AG08396 (cell line): Measurements from ENCODE around the gene SIGLEC15.
A peak's percentile ranks its signal among the peaks of the same experiment; 100 is the strongest.
"Not testable (repeated sequence)": the region's sequence is repeated elsewhere in the genome, so short reads cannot be mapped to it uniquely, and the experiment has no call there.

ENCODE experiments used
- DNase-seq: peaks from one replicate; pipeline ENCODE4 v3.0.0; 2012; ENCODE audit warnings: low spot score, mixed read lengths

The SIGLEC15 gene

DNA sequence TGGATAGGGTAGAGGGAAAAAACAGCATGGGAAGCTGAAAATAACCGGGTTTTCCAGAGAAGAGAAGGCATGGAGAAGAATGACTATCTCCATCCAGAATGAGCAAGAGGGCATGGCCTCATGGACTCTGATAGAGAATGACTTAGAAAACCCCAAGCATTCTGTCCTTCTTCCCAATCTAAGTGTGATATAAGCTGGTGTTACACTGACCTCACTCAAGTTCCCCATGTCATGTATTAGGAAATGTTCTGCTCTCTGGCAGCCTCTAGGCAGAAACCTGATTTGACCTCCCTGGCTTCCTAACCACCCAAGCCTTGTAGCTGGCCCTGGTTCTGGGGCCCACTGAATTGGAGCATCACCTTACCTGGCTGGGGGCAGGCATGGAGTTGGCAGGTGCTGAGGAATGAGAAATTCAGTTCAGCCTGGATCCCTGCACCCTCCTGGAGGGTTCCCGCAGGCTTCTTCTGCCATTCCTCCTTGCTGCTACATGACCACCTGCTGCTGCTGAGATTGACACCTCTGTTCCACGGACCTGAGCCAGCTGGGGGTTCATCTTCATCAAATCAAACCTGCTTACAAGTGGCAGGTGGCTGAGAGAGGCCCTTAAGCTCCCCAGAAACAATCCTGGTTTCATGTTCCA is 5.2 kb upstream of the SIGLEC15 start:
- DNase-seq: no peak

GRCh38 chr18:45821026-45821425 is 4.4 kb upstream of the SIGLEC15 start:
- DNase-seq: no peak

DNA sequence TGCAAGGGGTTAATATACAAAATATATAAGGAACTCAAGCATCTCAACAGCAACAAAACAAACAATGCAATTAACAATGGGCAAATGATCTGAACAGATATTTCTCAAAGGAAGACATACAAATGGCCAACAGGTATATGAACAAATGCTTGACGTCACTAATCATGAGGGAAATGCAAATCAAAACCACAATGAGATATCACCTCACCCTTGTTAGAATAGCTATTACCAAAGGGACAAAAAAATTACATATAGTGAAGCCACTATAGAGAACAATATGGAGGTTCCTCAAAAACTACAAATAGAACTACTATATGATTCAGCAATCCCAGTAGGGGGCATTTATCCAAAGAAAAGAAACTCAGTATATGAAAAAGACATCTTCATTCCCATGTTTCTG is 3.8 kb upstream of the SIGLEC15 start:
- DNase-seq: no peak

DNA sequence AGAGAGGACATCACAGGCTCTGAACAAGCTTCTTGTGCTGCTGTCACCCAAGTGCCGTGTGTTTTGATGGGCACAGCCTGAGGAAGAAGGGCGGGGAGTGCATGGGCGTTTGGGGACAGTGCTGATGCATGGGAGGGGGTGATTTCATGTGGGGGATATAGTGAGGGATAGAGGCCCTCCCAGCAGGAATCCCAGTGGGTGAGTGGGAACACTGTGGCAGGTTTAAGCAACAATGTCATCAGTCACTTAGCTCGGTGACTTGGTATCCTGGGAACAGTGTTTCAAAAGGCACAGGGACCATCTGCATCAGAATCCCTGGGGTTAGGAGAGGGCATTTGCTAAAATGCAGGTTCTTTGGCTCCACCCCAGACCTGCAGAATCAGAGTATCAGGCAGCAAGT is 609 bp downstream of the SIGLEC15 start:
- DNase-seq: no peak

DNA sequence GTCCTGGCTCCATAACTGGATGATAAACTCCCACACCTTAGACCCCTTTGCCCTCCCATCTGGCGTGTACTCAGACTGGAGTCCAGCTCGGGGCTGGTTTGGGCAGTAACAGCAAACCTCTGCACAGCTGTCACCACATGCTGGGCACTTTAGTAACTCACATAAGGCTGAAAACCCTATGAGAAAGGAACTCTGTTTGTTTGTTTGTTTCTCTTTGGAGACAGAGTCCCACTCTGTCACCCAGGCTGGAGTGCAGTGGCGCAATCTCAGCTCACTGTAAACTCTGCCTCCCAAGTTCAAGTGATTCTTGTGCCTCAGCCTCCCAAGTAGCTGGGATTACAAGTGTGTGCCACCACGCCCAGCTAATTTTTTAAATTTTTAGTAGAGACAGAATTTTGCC is 1.2 kb downstream of the SIGLEC15 start:
- DNase-seq: not testable (repeated sequence)

DNA sequence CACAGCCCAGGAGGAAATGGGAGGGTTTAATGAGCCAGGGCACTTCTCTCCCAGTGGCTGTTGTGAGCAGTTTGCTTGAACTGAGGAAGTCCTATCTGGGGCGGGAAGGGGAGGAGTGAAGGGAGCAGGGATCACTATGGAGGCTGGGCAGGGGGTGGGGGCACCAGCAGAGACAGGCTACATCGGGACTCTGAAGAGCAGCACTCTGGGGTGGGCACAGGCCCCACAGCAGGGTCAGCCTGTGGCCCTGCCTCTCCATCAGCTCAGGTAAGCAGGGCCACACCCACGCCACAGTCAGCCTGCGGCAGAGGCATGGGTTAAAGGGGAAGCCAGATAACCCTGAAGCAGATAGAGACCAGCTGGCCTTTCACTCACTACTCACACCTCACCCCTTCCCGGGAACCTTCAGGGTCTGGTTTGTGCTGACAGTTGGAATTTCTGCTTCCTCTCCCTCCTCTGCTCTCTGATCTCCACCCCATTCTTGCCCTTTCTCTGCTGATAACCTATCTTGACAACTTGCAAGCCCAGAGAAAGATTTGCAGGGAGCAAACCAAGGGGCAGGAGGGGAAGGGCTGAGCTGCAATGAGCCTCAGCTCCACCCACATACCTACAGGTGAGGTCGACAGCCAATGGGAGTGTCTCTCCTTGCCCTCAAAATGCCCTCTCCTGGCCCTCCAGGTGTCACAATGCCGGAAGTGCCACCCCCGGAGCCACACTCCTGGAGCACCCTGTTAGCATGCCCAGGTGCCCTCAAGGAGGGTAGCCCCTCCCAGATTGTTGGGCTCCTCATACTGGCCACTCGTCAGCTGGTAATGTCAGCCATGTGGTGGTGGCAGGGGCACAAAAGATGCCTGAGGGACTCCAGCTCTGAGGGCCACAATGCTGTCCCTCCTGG is 3.7 kb downstream of the SIGLEC15 start:
- no peak for DNase-seq

- no peak for DNase-seq
These were observed 4.4 kb downstream of the SIGLEC15 start for GRCh38 chr18:45829855-45830254.

DNA sequence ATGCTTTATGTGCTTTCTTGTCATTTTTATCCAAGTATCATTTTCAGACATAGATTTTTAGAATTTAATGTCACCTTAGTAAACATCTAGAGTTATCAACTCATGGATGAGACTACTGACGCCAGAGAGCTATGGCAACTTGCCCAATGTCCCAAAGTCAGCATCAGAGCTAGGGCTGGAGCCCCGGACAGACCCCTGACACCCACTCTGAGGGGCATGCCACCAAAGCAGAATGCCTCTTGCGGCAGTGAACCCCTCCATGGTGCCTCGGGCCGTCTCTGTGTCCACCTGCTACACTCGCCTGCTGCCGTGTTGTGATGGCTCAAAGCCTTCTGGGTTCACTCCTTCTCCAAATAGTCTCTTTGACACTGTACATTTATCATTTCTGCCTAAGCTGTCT is 5.4 kb downstream of the SIGLEC15 start:
- no peak for DNase-seq

DNA sequence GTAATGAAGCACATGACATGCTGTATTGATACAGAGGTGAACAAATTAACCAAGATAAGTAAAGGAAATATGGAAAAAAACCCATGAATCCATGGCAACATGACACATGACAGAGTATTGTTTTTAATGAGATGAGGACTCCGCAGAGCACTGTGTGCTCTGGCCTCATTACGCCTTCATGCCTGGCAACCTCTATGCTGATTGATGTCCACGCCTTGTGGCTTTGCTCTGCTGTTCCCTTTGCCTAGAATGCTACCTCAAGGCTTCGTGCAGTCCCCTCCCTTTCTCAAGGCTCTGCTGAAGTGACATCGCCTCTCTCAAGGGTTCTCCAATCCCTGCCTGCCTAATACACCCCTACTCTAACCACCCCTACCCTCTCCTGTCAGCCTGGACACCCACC is 8.4 kb downstream of the SIGLEC15 start:
- no peak for DNase-seq

DNA sequence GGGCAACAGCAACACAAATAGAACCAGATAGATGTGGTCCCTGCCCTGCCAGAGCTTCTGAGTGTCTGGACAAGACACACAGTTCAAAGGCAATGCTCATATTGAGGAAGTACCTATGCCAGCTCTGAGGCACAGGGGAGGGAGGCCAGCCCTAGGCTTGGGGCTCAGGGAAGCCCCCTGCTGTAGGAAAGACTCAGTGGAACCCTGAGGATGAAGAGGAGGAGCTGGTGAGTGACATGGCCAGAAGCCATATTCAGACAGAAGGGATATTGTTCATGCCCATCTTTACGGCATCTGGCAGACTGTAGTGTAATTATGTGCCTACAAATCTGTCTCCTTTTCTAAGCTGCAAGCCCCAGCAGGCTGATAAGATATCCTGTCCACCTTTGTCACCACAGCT is 8.8 kb downstream of the SIGLEC15 start:
- DNase-seq: no peak

GRCh38 chr18:45835057-45835636 is 9.7 kb downstream of the SIGLEC15 start:
- DNase-seq: no peak

DNA sequence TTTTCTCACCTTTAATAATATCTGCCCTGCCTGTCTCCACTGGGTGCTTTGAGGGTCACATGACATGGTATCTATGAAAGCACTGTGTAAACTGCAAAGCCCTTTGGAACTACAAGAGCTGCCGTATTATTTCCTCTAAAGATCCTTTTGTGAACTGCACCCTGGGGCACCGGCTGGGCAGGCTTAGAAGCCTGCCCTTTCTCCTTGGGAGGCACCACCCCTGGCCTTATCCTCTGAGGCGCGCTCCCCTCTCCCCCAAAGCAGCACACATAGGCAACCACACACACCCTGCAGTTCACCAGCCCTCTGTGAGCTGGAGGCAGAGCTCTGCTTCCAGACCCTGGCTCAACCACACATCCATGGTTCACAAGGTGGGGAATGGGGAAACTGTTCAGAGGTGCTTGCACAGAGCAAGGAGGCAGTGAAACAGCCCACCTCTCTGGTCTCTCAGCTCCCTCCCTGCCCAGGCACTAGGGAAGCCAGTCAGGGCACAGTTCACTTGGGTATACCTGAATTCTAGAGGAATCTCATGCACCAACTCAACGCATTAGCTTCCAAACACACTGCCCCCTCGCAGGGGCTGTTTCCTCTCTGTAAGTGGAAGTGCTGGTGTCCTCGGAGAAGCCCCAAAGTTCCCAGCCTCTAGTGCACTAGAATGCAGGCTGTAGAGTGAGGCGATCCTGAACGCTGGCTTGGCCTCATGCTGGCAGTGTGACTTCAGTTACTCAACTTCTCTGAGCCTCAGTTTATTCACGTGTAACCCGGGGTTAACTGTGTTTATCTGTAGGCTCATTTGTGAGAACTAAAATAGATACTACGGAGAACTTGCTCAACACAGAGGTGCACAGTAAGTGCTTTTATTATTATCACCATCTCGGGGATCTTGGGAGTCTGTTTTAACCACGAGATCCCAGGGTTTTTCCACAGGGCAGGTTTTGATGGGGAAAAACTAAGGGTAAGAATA is 11.0 kb downstream of the SIGLEC15 start:
- DNase-seq: no peak

GRCh38 chr18:45837283-45838070 is 12.0 kb downstream of the SIGLEC15 start:
- no peak for DNase-seq

- DNase-seq: no peak
These were observed 13.0 kb downstream of the SIGLEC15 start for GRCh38 chr18:45838302-45839070.

GRCh38 chr18:45839414-45840395 is 14.2 kb downstream of the SIGLEC15 start:
- DNase-seq: peak; percentile 71

GRCh38 chr18:45841060-45841764 is 15.7 kb downstream of the SIGLEC15 start:
- no peak for DNase-seq

- DNase-seq: no peak
These were observed 16.4 kb downstream of the SIGLEC15 start for GRCh38 chr18:45841765-45842442.

GRCh38 chr18:45843019-45843418 is 17.5 kb downstream of the SIGLEC15 start:
- DNase-seq: no peak
